GM18502 (cell line): ENCODE measurements around the gene SUGCT.
"Not testable (repeated sequence)": the region's sequence is repeated elsewhere in the genome, so short reads cannot be mapped to it uniquely, and the experiment has no call there.

Experiments used
- ATAC-seq: cut with Tn5 transposase; IDR thresholded peaks from one replicate; pipeline ENCODE4 v1.9.1; 2021; ENCODE audit warnings: mild to moderate bottlenecking; ENCODE audit not compliant: unreplicated experiment, poor library complexity

The SUGCT gene

GRCh38 chr7:40194745-40195144 is 59.9 kb downstream of the SUGCT start:
- ATAC-seq: no peak

DNA sequence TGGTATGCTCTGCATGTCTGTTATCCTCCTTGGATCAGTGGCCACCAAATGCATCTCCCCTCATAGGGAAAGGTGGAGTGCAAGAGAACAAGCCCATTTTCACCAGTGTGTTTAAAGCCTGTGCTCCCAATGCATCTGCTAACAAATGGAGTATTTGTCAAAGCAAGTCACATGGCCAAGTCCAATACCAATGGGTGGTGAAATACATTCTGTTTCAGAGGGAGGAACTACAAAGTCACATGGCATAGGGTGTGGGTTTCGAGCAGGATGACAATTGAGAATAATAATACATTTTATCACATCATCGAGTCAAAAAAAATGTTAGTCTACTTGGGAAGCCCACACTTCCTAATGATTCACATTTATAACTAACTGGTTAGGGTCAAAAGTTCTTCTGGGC is 62.7 kb downstream of the SUGCT start:
- ATAC-seq: no peak

GRCh38 chr7:40199076-40199802 is 64.4 kb downstream of the SUGCT start:
- ATAC-seq: no peak

- ATAC-seq: no peak
Measured at GRCh38 chr7:40200791-40201190, 66.0 kb downstream of the SUGCT start.

DNA sequence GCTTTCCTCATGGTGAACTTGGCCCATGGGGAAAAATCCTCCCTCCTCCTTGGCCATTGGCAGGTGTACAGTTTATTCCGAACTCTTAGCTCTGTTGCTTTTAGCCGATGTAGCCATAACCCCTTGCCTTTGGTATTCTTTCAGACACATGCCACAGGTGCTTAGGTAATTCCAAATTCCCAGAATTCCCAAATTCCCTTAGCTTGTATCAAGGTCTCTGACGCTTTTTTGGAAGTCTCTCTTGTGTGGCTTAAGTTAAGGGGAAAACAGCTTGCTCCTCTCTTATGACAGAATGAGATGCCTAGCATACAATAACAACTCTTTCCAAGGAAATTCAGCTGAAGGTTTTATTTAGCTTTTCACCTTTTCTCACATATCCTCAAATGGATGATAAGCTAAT is 68.0 kb downstream of the SUGCT start:
- no peak for ATAC-seq

DNA sequence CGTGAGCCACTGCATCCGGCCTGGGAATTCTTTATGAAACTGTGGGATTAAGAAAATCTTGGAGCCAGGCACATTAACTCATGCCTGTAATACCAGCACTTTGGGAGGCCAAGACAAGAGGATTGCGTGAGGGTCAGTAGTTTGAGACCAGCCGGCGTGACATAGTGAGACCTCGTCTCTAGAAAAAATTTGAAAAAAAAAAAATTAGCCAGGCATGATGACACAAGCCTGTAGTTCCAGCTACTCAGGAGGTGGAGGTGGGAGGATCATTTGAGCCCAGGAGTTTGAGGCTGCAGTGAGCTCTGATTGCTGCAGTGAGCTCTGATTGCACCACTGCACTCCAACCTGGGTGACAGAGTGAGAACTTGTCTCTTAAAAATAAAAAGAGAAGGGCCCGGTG is 69.8 kb downstream of the SUGCT start:
- no peak for ATAC-seq

DNA sequence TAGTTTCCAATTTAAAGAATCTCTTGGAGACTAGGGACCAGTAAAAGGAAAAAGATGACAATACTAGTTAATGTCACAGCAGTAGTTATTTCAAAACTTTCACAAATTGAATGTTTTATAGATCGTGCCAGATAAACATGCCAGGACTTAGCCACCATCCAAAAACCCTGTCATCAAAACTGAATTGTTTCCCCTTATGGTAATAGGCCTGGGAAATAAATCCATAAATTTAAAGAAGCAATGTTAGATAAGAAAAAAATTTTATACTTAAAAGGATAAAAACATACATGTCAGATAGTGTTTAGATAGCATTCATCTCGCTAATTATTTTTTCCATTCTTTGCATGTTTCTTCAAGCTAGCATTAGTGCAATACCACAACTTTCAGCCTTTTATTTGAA is 71.2 kb downstream of the SUGCT start:
- ATAC-seq: no peak

GRCh38 chr7:40211276-40212003 is 76.6 kb downstream of the SUGCT start:
- no peak for ATAC-seq

DNA sequence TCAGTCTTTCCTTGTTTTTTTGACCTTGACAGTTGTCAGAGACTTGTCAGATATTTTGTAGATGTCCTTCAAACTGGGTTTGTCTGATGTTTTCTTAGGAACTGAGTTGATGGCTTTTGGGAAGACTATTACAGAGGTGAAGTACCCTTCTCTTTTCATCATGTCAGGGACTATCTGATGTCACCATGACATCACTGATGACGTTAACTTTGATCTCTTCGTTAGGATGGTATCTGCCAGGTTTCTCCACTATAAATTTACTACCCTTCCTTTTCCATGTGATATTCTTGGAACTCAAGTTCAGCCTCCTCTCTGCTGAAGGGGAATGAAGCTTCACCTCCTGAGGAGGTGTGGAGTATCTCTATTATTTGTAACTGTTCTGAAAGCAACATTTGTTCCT is 78.5 kb downstream of the SUGCT start:
- no peak for ATAC-seq

DNA sequence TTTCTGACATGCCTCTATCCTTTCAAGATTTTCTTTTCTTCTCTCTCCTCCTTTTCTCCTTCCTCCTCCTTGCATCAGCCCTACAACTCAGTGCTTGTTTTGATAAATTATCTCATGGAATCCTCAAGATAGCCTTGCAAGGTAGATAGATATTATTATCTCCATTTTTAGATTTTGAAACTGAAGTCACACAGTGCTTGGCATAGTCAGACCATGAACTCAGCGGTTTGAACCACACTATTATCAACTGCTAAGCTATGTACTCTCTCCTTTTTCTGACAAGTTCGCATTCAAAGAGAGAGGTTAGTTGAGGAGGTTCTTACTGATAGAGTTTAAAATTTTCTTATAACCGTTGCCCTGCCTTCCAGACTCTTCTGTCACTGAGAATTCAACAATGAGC is 79.1 kb downstream of the SUGCT start:
- no peak for ATAC-seq

- not testable (repeated sequence) for ATAC-seq
Measured at GRCh38 chr7:40218612-40219011, 83.8 kb downstream of the SUGCT start.

GRCh38 chr7:40219917-40220316 is 85.1 kb downstream of the SUGCT start:
- ATAC-seq: no peak

GRCh38 chr7:40220421-40220911 is 85.7 kb downstream of the SUGCT start:
- ATAC-seq: no peak

DNA sequence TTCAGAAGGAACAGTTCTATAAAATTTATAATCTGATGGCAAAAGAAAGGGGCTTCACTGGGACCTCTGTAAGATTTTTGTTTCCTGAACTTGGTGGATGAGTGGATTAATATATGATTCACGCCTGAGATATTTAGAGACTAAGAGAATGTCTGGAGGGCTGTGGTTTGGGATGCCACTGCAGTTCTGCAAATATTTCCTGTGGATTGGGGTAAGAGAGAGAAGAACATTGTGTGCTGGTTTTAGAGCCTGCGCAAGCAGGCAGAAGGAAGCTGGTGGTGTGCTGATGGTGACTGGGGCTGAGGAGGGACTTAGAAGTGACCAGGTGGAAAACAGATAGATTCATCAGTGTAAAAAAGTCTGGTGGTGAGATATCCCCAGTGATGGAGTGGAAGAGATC is 87.0 kb downstream of the SUGCT start:
- ATAC-seq: no peak

DNA sequence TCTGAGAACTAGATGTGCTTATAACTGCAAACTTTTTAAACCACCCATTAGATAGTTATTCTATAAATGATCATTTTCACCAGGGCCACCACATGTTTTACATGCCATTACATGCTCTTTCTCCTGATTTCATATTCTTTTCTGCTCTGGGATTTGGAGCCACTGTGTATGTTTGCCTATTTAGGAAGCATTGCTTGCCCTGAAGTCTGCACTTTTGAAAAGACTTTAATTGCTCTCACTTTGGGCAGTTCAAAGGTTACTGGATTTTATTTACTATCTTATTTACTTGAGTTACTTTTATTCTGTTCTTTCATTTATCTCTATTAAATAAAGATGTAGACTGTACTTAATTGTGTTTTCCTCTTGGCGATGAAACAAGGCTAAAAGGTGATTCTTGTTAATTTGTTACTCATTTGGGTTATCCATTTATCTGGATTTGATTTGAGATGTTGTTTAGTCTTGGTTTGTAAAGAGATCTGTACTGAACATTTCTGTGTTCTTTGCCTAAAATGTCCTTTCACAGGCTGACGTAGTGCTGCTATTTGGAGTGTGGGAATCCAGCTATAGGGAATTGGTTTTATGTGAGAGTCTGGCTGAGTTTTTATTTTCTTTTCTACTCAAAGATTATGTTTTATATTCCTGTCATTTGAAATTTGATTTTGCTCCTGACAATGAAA is 88.8 kb downstream of the SUGCT start:
- no peak for ATAC-seq

DNA sequence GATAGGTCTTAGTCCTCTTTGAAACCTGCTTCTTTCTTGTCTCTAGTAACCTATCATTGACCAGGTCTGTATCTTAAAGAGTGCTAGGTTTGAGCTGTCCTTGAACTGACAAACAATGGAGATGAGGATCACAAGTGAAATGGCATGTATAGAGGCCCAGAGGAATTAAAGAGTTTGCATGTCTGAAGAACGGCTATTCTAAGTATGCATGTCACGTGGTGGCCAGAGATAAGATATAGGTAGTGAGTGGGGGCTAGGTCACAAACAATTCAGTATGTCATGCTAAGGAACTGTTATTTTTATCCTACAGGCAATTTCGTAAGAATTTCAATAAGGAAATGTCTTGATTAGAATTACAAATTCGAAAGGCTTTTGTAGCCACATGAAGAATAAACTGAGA is 95.3 kb downstream of the SUGCT start:
- no peak for ATAC-seq

DNA sequence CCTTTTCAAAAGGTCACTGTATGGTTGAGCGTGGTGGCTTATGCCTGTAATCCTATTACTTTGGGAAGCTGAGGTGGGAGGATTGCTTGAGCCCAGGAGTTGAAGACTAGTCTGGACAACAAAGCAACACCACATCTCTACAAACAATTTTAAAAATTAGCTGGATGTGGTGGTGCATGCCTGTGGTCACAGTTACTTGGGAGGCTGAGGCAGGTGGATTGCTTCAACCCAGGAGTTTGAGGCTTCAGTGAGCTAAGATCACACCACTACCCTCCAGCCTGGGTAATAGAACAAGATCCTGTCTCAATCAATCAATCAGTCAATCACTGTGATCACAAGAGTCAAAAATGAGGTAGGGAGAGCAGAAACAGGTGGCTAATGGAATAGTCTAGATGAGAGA is 97.0 kb downstream of the SUGCT start:
- ATAC-seq: no peak

DNA sequence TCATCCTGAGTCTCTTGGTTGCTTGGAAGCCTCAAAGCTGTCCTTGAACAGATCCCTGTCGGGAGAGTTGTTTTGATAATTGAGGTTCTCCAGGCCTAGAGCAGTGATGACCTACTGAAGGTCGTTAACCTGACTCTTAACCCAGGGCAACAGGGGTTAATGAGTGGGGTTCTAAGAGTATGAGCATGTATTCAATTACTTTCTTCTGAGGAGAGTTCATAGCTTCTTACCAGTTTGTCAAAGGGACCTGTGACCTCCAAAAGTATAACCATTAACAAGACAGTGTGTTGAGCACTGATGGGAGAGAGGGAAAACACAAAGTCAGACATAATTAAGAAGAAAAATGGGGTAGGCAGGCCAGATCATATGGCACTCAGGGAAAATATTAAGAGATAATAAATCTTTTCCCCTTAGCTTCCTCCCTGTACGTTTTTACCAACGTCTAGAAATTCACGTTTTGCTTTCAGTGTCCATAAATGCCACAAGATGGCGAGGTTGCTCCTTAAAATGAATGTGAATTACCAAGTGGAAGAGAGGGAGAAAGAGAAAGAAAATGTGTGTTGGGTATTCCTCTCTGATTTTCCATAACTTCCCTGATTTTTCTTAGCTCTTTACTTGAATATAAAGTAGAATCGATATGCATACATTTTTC is 97.6 kb downstream of the SUGCT start:
- ATAC-seq: peak; percentile 54

DNA sequence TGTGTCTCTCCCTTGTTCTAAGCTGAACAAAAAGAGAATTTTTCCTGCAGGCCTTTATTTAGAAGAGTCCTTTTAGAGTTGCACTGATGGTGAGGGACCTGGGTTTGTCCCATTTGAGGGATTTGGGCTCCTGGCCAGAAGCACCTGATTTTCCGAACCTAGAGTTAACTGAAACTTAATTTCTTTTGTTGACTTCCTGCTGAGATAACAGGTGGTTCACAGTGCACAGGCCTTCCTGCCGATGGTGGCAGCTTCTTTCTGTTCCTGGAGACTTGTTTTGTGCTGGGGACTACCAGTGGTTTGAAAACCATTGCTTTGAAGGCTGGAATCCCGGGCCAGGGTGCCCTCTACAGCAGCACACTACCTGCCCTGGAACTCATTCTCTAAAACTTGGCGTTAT is 99.2 kb downstream of the SUGCT start:
- peak; percentile 52 for ATAC-seq

DNA sequence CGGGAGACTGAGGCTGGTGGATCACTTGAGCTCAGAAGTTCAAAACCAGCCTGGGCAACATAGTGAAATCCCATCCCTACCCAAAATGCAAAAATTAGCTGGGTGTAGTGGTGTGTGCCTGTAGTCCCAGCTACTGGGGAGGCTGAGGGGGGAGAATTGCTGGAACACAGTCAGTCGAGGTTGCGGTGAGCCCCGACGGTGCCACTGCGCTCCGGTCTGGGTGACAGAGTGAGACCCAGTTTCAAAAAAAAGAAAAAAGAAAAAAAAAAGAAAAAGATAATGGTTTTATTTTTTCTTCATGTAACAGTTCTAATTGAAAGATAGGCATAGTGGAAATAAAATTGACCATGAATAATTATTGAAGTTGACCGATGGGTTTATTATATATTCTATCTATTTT is 99.9 kb downstream of the SUGCT start:
- no peak for ATAC-seq

DNA sequence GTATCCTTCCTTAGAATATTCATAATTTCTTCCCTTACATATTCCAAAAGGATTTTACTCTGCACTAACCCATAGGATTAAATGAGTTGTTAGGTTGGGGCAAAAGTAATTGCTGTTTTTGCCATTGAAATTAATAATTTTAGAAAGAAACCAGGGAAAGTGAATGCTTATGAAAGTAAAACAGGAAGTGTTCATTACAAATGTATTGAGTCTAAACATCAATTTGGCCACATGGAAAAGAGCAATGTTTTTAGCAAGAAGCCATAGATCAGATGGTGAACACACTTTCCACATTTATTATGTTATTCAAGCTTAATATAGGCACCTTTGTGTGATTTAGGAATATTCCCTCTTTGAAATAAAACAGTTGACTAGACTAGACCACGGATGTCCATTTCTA is 102.9 kb downstream of the SUGCT start:
- ATAC-seq: no peak
